Activated T-helper 1 cell treated with anti-CD3 and anti-CD28 coated beads, Interleukin-12 subunit alpha, Interleukin-12 subunit beta, Interleukin-2, Interleukin-4 antibody, amounts not matched to agents 30 ng/mL and 10 ng/mL and 1 ng/mL, durations not matched to agents 14 hours and 24 hours and 36 hours (primary cell): ENCODE results near the gene MCIDAS. TPM values are rescaled to one million over a fixed set of nuclear protein-coding genes. Genes with fewer than 3 reads are reported as not detected.
A peak's percentile ranks its signal among the peaks of the same experiment; 100 is the strongest.

Experiments
- DNase-seq: peaks from one replicate; pipeline ENCODE4 v3.0.0; 2021; ENCODE audit warnings: low spot score
- H3K27ac Mint-ChIP-seq: one replicate; pipeline ENCODE4 v1.8.0; 2021; ENCODE audit warnings: mild to moderate bottlenecking, mixed read lengths
- H3K27me3 Mint-ChIP-seq: one replicate; pipeline ENCODE4 v1.8.0; 2022; ENCODE audit warnings: mild to moderate bottlenecking, moderate library complexity, mixed read lengths; ENCODE audit not compliant: insufficient read depth
- H3K36me3 Mint-ChIP-seq: one replicate; pipeline ENCODE4 v1.8.0; 2021; ENCODE audit warnings: low read depth, mixed read lengths
- H3K4me1 Mint-ChIP-seq: one replicate; pipeline ENCODE4 v1.8.0; 2021; ENCODE audit warnings: low read depth, mixed read lengths
- H3K4me3 Mint-ChIP-seq: one replicate; pipeline ENCODE4 v1.8.0; 2021; ENCODE audit warnings: mild to moderate bottlenecking, moderate library complexity, mixed read lengths
- H3K9me3 Mint-ChIP-seq: one replicate; pipeline ENCODE4 v1.8.0; 2021; ENCODE audit warnings: mixed read lengths
- intact Hi-C: fragments of 100-400 bp; cut with micrococcal nuclease; formaldehyde crosslinking; loops from one replicate; pipeline ENCODE4 v1.15.1; 2024
- total RNA-seq: library from RNA; stranded (reverse); gene quantifications from 2 replicates; pipeline ENCODE4 v1.2.3, GENCODE V29; 2022

Gene MCIDAS
- total RNA-seq, 1 donor from 2014 or later = not detected

- peak; percentile 61 for DNase-seq
- no peaks in the 10 kb centered on the region for H3K9me3 Mint-ChIP-seq
- H3K27ac Mint-ChIP-seq = no peak overlapping the region
- H3K36me3 Mint-ChIP-seq = peaks cover 2% of the 10 kb centered on the region
- intact Hi-C loops = loop anchor here (1.0 to 10.0 kb wide), 10 partner anchors 61 to 2001 kb away; partner anchors contain the start of genes ARL15, CCNO, PLPP1 and SNX18
- peak overlapping the region; percentile 86 for H3K4me3 Mint-ChIP-seq
- peaks cover 78% of the 10 kb centered on the region for H3K27me3 Mint-ChIP-seq
- H3K4me1 Mint-ChIP-seq = peaks cover 46% of the 10 kb centered on the region
Measured at GRCh38 chr5:55172051-55172899, 54.8 kb downstream of the MCIDAS start.

- Mint-ChIP-seq H3K4me1 (peaks cover 38% of the 10 kb centered on the region), H3K27me3 (peaks cover 78% of the 10 kb centered on the region), H3K9me3 (no peaks in the 10 kb centered on the region), H3K4me3 (peak overlapping the region; percentile 86), H3K27ac (no peak overlapping the region), H3K36me3 (peaks cover 2% of the 10 kb centered on the region)
- no peak for DNase-seq
- intact Hi-C loops = loop anchor here (5.0 to 10.0 kb wide), 4 partner anchors 243 to 859 kb away; partner anchors contain the start of genes ARL15 and SNX18
Measured at GRCh38 chr5:55171471-55171870, 55.6 kb downstream of the MCIDAS start.

Other genes with a start within 250 kb of the MCIDAS start
- not detected in 2 replicates for gene ESM1, start 241.7 kb downstream of the MCIDAS start, total RNA-seq
- gene GZMK, start 203.1 kb downstream of the MCIDAS start, total RNA-seq = 6.2 and 7.0 TPM in 2 replicates
- 88.1 and 93.7 TPM in 2 replicates for gene GZMA, start 124.7 kb downstream of the MCIDAS start, total RNA-seq
- gene GPX8, start 67.1 kb downstream of the MCIDAS start, total RNA-seq = not detected in 2 replicates
- not detected in 2 replicates for gene CDC20B, start 54.1 kb downstream of the MCIDAS start, total RNA-seq
- 0.10 and 0.20 TPM in 2 replicates for gene CCNO, start 6.3 kb upstream of the MCIDAS start, total RNA-seq
- 20.3 and 22.3 TPM in 2 replicates for gene DHX29, start 80.4 kb upstream of the MCIDAS start, total RNA-seq
- 110 and 122 TPM in 2 replicates for gene MTREX, start 80.7 kb upstream of the MCIDAS start, total RNA-seq